H9 (cell line): Measurements from ENCODE around the gene MYH11. TPM values are rescaled to one million over a fixed set of nuclear protein-coding genes. Genes with fewer than 3 reads are reported as not detected.

Source experiments
- DNase-seq: peaks from one replicate; pipeline ENCODE4 v3.0.0-alpha.2; 2017
- H2AFZ ChIP-seq: one replicate; pipeline ENCODE4 v1.6.1; 2013; ENCODE audit warnings: mild to moderate bottlenecking, low read length, control low read depth, moderate library complexity
- H2AK5ac ChIP-seq: 2 replicates; pipeline ENCODE4 v1.6.1; 2013; ENCODE audit warnings: low read length, control low read depth, mixed read lengths; ENCODE audit not compliant: insufficient read length
- H2BK120ac ChIP-seq: one replicate; pipeline ENCODE4 v1.6.1; 2013; ENCODE audit warnings: low read depth, mild to moderate bottlenecking, low read length, control low read depth, inconsistent platforms; ENCODE audit not compliant: poor library complexity, severe bottlenecking
- H2BK12ac ChIP-seq: 2 replicates; pipeline ENCODE4 v1.6.1; 2013; ENCODE audit warnings: low read length, control low read depth, mixed read lengths, low read depth; ENCODE audit not compliant: insufficient read length
- H2BK15ac ChIP-seq: 2 replicates; pipeline ENCODE4 v1.6.1; 2013; ENCODE audit warnings: low read depth, low read length, control low read depth
- H2BK20ac ChIP-seq: one replicate; pipeline ENCODE4 v1.6.1; 2013; ENCODE audit warnings: low read depth, mild to moderate bottlenecking, low read length, control low read depth, inconsistent platforms; ENCODE audit not compliant: poor library complexity, severe bottlenecking
- H2BK5ac ChIP-seq: 2 replicates; pipeline ENCODE4 v1.6.1; 2013; ENCODE audit warnings: low read length, control low read depth, mixed read lengths; ENCODE audit not compliant: insufficient read length
- H3K14ac ChIP-seq: 2 replicates; pipeline ENCODE4 v1.6.1; 2013; ENCODE audit warnings: low read length, control low read depth; ENCODE audit not compliant: insufficient read depth
- H3K18ac ChIP-seq: 2 replicates; pipeline ENCODE4 v1.6.1; 2013; ENCODE audit warnings: low read depth, mild to moderate bottlenecking, mixed read lengths, low read length, control low read depth; ENCODE audit not compliant: insufficient read length
- H3K23ac ChIP-seq: 2 replicates; pipeline ENCODE4 v1.6.1; 2013; ENCODE audit warnings: low read length, control low read depth, mixed read lengths, low read depth; ENCODE audit not compliant: insufficient read length
- H3K23me2 ChIP-seq: 2 replicates; pipeline ENCODE4 v1.6.1; 2013; ENCODE audit warnings: low read depth, mild to moderate bottlenecking, mixed read lengths, low read length, control low read depth; ENCODE audit not compliant: insufficient read length, poor library complexity, severe bottlenecking
- H3K27ac ChIP-seq: 2 replicates; pipeline ENCODE4 v1.5.1; 2013; ENCODE audit warnings: low read length, control low read depth, mixed read lengths, low read depth; ENCODE audit not compliant: insufficient read length
- H3K27me3 ChIP-seq: 2 replicates; pipeline ENCODE4 v1.6.1; 2013; ENCODE audit warnings: low read length, control low read depth, inconsistent platforms; ENCODE audit not compliant: insufficient read depth
- H3K4ac ChIP-seq: 2 replicates; pipeline ENCODE4 v1.6.1; 2013; ENCODE audit warnings: low read depth, mild to moderate bottlenecking, control low read depth, inconsistent platforms, low read length, moderate library complexity
- H3K4me1 ChIP-seq: 2 replicates; pipeline ENCODE4 v1.6.1; 2013; ENCODE audit warnings: low read length, control low read depth, inconsistent platforms; ENCODE audit not compliant: insufficient read depth
- H3K4me2 ChIP-seq: 2 replicates; pipeline ENCODE4 v1.6.1; 2013; ENCODE audit warnings: low read length, control low read depth, mixed read lengths; ENCODE audit not compliant: insufficient read length, insufficient read depth
- H3K56ac ChIP-seq: 2 replicates; pipeline ENCODE4 v1.6.1; 2013; ENCODE audit warnings: low read depth, mild to moderate bottlenecking, mixed read lengths, low read length, control low read depth; ENCODE audit not compliant: insufficient read length
- H3K79me1 ChIP-seq: 2 replicates; pipeline ENCODE4 v1.6.1; 2013; ENCODE audit warnings: low read depth, mild to moderate bottlenecking, moderate library complexity, low read length, control low read depth, inconsistent platforms; ENCODE audit not compliant: insufficient read depth, poor library complexity, severe bottlenecking
- H3K79me2 ChIP-seq: 2 replicates; pipeline ENCODE4 v1.6.1; 2013; ENCODE audit warnings: low read length, control low read depth, inconsistent platforms; ENCODE audit not compliant: insufficient read depth
- H3K9ac ChIP-seq: 2 replicates; pipeline ENCODE4 v1.6.1; 2013; ENCODE audit warnings: low read length, control low read depth, mixed read lengths; ENCODE audit not compliant: insufficient read length; ENCODE audit errors: extremely low read depth
- H3K9me3 ChIP-seq: one replicate; pipeline ENCODE4 v1.6.1; 2013; ENCODE audit warnings: low read depth, low read length, inconsistent platforms; ENCODE audit not compliant: control insufficient read depth
- H3T11ph ChIP-seq: one replicate; pipeline ENCODE4 v1.6.1; 2013; ENCODE audit warnings: mild to moderate bottlenecking, low read length, control low read depth, inconsistent platforms
- H4K20me1 ChIP-seq: one replicate; pipeline ENCODE4 v1.6.1; 2013; ENCODE audit not compliant: control insufficient read depth, insufficient read length, insufficient read depth
- H4K5ac ChIP-seq: 2 replicates; pipeline ENCODE4 v1.6.1; 2013; ENCODE audit warnings: low read depth, mild to moderate bottlenecking, mixed read lengths, low read length, control low read depth; ENCODE audit not compliant: insufficient read length
- H4K8ac ChIP-seq: replicated peaks from 2 replicates; pipeline ENCODE4 v1.6.1; 2013; ENCODE audit warnings: low read length, control low read depth, mixed read lengths, low read depth; ENCODE audit not compliant: insufficient read length
- H4K91ac ChIP-seq: 2 replicates; pipeline ENCODE4 v1.6.1; 2013; ENCODE audit warnings: low read depth, mild to moderate bottlenecking, moderate library complexity, mixed read lengths, low read length, control low read depth; ENCODE audit not compliant: insufficient read length
- H3K27ac Mint-ChIP-seq, 3 experiments: 2 replicates in 2 of 3; 3 replicates in 1 of 3; pipeline ENCODE4 v1.8.0; 2020 to 2021; ENCODE audit warnings: mixed read lengths in 3 of 3, mild to moderate bottlenecking in 1 of 3, moderate library complexity in 1 of 3
- H3K27me3 Mint-ChIP-seq: 2 replicates; pipeline ENCODE4 v1.8.0; 2021; ENCODE audit warnings: low read depth, mild to moderate bottlenecking, moderate library complexity, mixed read lengths
- H3K36me3 Mint-ChIP-seq, 3 experiments: 2 replicates in 2 of 3; 3 replicates in 1 of 3; pipeline ENCODE4 v1.8.0; 2020 to 2021; ENCODE audit warnings: low read depth in 3 of 3, mixed read lengths in 3 of 3; ENCODE audit not compliant: insufficient read depth in 1 of 3
- H3K4me1 Mint-ChIP-seq, 2 experiments: 2 replicates each; pipeline ENCODE4 v1.8.0; 2020; ENCODE audit warnings: mixed read lengths in 2 of 2
- H3K4me3 Mint-ChIP-seq, 2 experiments: 2 replicates in 1 of 2; 3 replicates in 1 of 2; pipeline ENCODE4 v1.8.0; 2020 to 2021; ENCODE audit warnings: mild to moderate bottlenecking in 2 of 2, mixed read lengths in 2 of 2, moderate library complexity in 1 of 2
- H3K9me3 Mint-ChIP-seq, 2 experiments: 2 replicates in 1 of 2; 3 replicates in 1 of 2; pipeline ENCODE4 v1.8.0; 2020; ENCODE audit warnings: mild to moderate bottlenecking in 2 of 2, mixed read lengths in 2 of 2, moderate library complexity in 1 of 2
- WGBS: extraction: QIAGEN DNeasy Blood & Tissue Kit; methylation state at CpG from one replicate; pipeline ENCODE4 v1.1.7; 2013; ENCODE audit warnings: missing lambda C conversion rate, low lambda C conversion rate, mixed read lengths; ENCODE audit not compliant: insufficient read length; ENCODE audit errors: extremely low coverage; 5-methylcytosine and 5-hydroxymethylcytosine counted together
- total RNA-seq: library from RNA; stranded (reverse); gene quantifications from 2 replicates; pipeline ENCODE4 v1.2.1, GENCODE V29; 2021
- TF ChIP-seq, protein P1 (sequence below): fragments of 200-600 bp; sonication (generic); conservative IDR thresholded peaks from 3 replicates; pipeline ENCODE4 v1.8.0; 2021; ENCODE audit warnings: antibody characterized with exemption, mild to moderate bottlenecking

Gene MYH11
- total RNA-seq, 1 experiment from 2014 or later: 0.42 TPM

DNA sequence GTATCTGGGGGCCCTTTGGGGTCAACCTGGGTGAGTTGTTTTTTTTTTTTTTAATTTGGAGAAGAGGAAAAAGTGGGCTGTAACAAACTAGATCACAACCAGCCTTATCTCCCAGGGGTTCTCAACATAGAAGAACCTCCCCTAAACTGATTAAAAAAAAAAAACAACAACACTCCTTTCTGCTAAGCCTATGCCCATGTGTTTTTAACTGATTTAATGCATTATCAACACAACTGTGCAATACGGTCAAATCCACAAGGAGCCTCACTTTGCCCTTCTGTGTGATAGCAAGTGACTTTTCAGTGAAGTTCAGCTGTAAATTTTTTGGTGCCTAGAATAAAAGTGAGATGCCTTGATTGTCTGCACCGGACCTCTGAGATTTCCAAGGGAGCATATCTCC, 646 bp downstream of the MYH11 start:
- Histone ChIP-seq H2AK5ac (no peak overlapping the region), H3K18ac (no peak overlapping the region), H3K27ac (no peak overlapping the region), H2BK5ac (no peak overlapping the region), H3K23ac (no peak overlapping the region), H3K23me2 (peaks cover 15% of the 10 kb centered on the region), H3K79me2 (no peaks in the 10 kb centered on the region), H3K56ac (no peak overlapping the region), H4K5ac (no peak overlapping the region), H2BK15ac (no peak overlapping the region), H3K4me2 (peak overlapping the region; percentile 100), H3K27me3 (peaks cover 19% of the 10 kb centered on the region; the same call in 1 of the 2 replicates), H3K9me3 (no peaks in the 10 kb centered on the region), H2BK12ac (no peak overlapping the region), H4K8ac (no peak overlapping the region), H4K20me1 (no peaks in the 10 kb centered on the region), H3K9ac (no peak overlapping the region), H3K4me1 (no peaks in the 10 kb centered on the region), H3K79me1 (no peaks in the 10 kb centered on the region), H2AFZ (no peak overlapping the region), H4K91ac (no peak overlapping the region), H3K4ac (no peak overlapping the region), H3T11ph (no peak overlapping the region), H2BK120ac (no peak overlapping the region), H3K14ac (no peak overlapping the region), H2BK20ac (no peak overlapping the region)
- Mint-ChIP-seq H3K27me3 (peaks cover 60% of the 10 kb centered on the region), H3K9me3 (no peaks in the 10 kb centered on the region), H3K27ac (no peak overlapping the region), H3K4me1 (peaks cover 12 to 14% of the 10 kb centered on the region in 2 experiments), H3K36me3 (no peaks in the 10 kb centered on the region), H3K4me3 (peak overlapping the region; percentile 79 to 87)
- TF ChIP-seq, protein P1, sequence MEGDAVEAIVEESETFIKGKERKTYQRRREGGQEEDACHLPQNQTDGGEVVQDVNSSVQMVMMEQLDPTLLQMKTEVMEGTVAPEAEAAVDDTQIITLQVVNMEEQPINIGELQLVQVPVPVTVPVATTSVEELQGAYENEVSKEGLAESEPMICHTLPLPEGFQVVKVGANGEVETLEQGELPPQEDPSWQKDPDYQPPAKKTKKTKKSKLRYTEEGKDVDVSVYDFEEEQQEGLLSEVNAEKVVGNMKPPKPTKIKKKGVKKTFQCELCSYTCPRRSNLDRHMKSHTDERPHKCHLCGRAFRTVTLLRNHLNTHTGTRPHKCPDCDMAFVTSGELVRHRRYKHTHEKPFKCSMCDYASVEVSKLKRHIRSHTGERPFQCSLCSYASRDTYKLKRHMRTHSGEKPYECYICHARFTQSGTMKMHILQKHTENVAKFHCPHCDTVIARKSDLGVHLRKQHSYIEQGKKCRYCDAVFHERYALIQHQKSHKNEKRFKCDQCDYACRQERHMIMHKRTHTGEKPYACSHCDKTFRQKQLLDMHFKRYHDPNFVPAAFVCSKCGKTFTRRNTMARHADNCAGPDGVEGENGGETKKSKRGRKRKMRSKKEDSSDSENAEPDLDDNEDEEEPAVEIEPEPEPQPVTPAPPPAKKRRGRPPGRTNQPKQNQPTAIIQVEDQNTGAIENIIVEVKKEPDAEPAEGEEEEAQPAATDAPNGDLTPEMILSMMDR: no peak
- WGBS: no CpG with 5 or more reads among the region's 2 CpGs
- no peak for DNase-seq
